Activated CD4-positive, CD25-positive, alpha-beta regulatory T cell (primary cell): ENCODE measurements around the gene CBLB.

Experiments
- DNase-seq, 4 experiments: peaks; one replicate each; lab custom pipeline; 2025; lab: John Stamatoyannopoulos, UW

The CBLB gene

GRCh38 chr3:105688821-105689220 is 180.0 kb downstream of the CBLB start:
- no peak for DNase-seq

GRCh38 chr3:105686278-105686897 is 182.4 kb downstream of the CBLB start:
- no peak for DNase-seq

GRCh38 chr3:105679951-105680350 is 188.9 kb downstream of the CBLB start:
- DNase-seq = no peak

- no peak for DNase-seq
These were observed 190.8 kb downstream of the CBLB start for GRCh38 chr3:105678017-105678416.

GRCh38 chr3:105676621-105677300 is 192.1 kb downstream of the CBLB start:
- DNase-seq = no peak

GRCh38 chr3:105674437-105675065 is 194.3 kb downstream of the CBLB start:
- no peak for DNase-seq

- no peak for DNase-seq
These were observed 195.8 kb downstream of the CBLB start for GRCh38 chr3:105672996-105673395.

GRCh38 chr3:105662306-105662705 is 206.5 kb downstream of the CBLB start:
- DNase-seq = no peak

GRCh38 chr3:105661461-105661860 is 207.4 kb downstream of the CBLB start:
- no peak for DNase-seq

- DNase-seq = no peak
These were observed 211.9 kb downstream of the CBLB start for GRCh38 chr3:105656651-105657504.

GRCh38 chr3:105653868-105654267 is 214.9 kb downstream of the CBLB start:
- no peak for DNase-seq

GRCh38 chr3:105653166-105653565 is 215.6 kb downstream of the CBLB start:
- no peak for DNase-seq

- DNase-seq = no peak
These were observed 219.3 kb downstream of the CBLB start for GRCh38 chr3:105649480-105649879.

- no peak for DNase-seq
These were observed 221.8 kb downstream of the CBLB start for GRCh38 chr3:105647047-105647446.

- no peak for DNase-seq
These were observed 229.7 kb downstream of the CBLB start for GRCh38 chr3:105639131-105639530.

- DNase-seq = no peak
These were observed 234.1 kb downstream of the CBLB start for GRCh38 chr3:105634708-105635107.

GRCh38 chr3:105629718-105630117 is 239.1 kb downstream of the CBLB start:
- no peak for DNase-seq

- DNase-seq = no peak
These were observed 242.1 kb downstream of the CBLB start for GRCh38 chr3:105626739-105627138.

- DNase-seq = no peak
These were observed 246.6 kb downstream of the CBLB start for GRCh38 chr3:105622169-105622568.

- no peak for DNase-seq
These were observed 248.6 kb downstream of the CBLB start for GRCh38 chr3:105620236-105620635.

- no peak for DNase-seq
These were observed 249.2 kb downstream of the CBLB start for GRCh38 chr3:105619651-105620050.

- DNase-seq = no peak
These were observed 250.3 kb downstream of the CBLB start for GRCh38 chr3:105618556-105618955.
